ENCODE measurements around the gene TMEM59L.
A peak's percentile ranks its signal among the peaks of the same experiment; 100 is the strongest.

Gene TMEM59L

DNA sequence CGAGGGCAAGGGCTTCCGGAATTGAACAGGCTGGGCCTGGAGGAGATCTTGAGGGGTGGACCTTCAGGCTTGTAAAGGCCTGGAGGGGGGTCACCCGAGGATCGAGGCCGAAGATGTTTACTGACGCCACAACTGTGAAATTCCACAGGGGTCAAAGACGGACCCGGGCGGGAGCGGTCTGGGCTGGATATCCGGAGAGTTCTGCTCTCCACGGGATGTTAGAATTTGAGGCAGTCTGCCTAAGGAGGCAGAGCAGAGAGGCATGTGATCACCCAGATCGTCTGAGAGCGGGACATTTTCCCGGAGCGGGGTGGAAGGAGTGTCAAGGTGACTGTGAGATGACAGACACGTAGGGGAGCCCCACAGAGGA, 37.3 kb downstream of the TMEM59L start:
- in situ Hi-C loops (cut with HindIII; ENCODE audit: low pct_ligation_motif_present, low sequenced_read_pairs): no loop called here
- H3K4me3 ChIP-seq (ENCODE audit: low read depth, low read length): no peak overlapping the region
- peak; percentile 59 for DNase-seq
- H3K27me3 ChIP-seq (replicated peaks): no peaks in the 10 kb centered on the region
- TF ChIP-seq, protein P1, sequence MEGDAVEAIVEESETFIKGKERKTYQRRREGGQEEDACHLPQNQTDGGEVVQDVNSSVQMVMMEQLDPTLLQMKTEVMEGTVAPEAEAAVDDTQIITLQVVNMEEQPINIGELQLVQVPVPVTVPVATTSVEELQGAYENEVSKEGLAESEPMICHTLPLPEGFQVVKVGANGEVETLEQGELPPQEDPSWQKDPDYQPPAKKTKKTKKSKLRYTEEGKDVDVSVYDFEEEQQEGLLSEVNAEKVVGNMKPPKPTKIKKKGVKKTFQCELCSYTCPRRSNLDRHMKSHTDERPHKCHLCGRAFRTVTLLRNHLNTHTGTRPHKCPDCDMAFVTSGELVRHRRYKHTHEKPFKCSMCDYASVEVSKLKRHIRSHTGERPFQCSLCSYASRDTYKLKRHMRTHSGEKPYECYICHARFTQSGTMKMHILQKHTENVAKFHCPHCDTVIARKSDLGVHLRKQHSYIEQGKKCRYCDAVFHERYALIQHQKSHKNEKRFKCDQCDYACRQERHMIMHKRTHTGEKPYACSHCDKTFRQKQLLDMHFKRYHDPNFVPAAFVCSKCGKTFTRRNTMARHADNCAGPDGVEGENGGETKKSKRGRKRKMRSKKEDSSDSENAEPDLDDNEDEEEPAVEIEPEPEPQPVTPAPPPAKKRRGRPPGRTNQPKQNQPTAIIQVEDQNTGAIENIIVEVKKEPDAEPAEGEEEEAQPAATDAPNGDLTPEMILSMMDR (IDR thresholded peaks at IDR 0.05; ENCODE audit: low read depth, low read length, missing control alignments): no peak
- peak overlapping the region; percentile 90 for H3K27ac ChIP-seq
- H3K36me3 ChIP-seq (replicated peaks): no peaks in the 10 kb centered on the region

DNA sequence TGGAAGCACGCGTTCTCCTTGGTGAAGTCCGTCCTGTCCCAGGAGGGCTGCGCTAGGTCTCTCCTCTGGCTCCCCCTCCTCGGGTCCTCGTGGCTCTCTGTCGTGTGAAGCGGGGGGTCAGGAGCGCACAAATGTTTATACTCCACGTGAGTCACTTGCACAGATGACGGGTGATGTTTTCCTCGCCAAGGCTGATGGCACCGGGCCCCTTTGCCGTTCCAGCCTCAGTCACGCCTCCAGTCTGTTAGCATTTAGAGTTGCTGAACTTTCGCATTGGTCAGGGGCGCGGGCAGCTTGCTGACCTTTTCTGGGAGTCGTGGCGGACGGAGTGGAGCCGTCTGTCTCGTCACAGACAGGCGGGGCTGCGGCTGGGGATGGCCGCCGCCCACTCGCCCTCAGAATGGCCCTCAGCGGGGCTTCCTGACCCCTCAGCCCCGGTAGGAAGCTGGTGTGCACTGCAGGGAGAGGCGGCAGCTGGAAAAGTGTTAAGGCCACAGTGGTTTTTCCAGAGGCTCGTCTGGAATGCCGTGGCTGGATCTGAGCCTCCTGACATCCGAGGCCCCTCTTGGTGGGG, 37.9 kb downstream of the TMEM59L start:
- no peaks in the 10 kb centered on the region for H3K27me3 ChIP-seq (replicated peaks)
- DNase-seq: peak; percentile 85
- in situ Hi-C loops (cut with HindIII; ENCODE audit: low pct_ligation_motif_present, low sequenced_read_pairs): no loop called here
- TF ChIP-seq, protein P1 (IDR thresholded peaks at IDR 0.05; ENCODE audit: low read depth, low read length, missing control alignments): no peak
- H3K27ac ChIP-seq: peak overlapping the region; percentile 90
- H3K4me3 ChIP-seq (ENCODE audit: low read depth, low read length): peak overlapping the region; percentile 12
- H3K36me3 ChIP-seq (replicated peaks): no peaks in the 10 kb centered on the region

DNA sequence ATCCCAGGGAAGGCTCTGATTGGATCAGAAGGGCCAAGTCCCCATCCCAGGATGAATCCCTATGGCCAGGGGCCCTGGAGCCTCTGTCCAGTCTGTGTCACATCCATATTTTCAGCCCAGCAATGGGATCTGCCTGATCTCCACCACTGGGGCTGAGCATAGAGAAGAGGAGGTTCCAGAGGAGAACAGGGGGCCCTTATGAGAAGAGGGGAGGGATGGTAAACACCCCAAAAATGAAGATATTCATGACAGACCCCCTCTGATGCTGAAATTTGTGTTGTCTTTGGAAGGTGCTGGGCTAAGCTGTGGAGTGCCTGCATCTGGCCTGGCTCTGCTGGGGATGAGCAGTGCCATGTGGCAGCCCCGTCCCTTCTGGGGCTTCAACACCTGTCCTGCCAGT, 38.6 kb downstream of the TMEM59L start:
- DNase-seq: no peak
- Histone ChIP-seq H3K4me3 (ENCODE audit: low read depth, low read length) (no peak overlapping the region), H3K27ac (peak overlapping the region; percentile 90), H3K27me3 (replicated peaks) (no peaks in the 10 kb centered on the region), H3K36me3 (replicated peaks) (no peaks in the 10 kb centered on the region)
- in situ Hi-C loops (cut with HindIII; ENCODE audit: low pct_ligation_motif_present, low sequenced_read_pairs): no loop called here
- TF ChIP-seq, protein P1 (IDR thresholded peaks at IDR 0.05; ENCODE audit: low read depth, low read length, missing control alignments): no peak

DNA sequence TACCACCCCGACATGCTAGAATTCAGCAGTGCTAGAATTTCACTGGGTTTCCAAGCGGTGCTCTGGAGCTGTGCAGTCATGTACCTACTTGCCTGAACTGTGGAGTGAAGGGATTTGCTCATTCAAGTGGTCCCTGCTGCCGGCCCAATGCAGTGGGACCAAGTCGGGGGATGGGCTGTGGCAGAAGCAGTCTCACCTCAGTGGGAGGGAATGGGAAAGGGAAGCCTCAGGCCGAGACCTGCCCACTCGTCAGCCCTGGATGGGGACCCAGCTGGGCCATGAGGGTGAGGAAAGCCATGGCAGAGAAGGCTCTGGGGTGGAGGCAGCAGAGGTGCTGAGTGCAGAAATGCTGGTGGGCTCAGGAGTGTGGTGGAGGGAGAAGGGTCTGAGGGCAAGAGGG, 39.1 kb downstream of the TMEM59L start:
- H3K4me3 ChIP-seq (ENCODE audit: low read depth, low read length): no peak overlapping the region
- TF ChIP-seq, protein P1 (IDR thresholded peaks at IDR 0.05; ENCODE audit: low read depth, low read length, missing control alignments): no peak
- no peak for DNase-seq
- no peaks in the 10 kb centered on the region for H3K27me3 ChIP-seq (replicated peaks)
- in situ Hi-C loops (cut with HindIII; ENCODE audit: low pct_ligation_motif_present, low sequenced_read_pairs): no loop called here
- H3K27ac ChIP-seq: no peak overlapping the region
- H3K36me3 ChIP-seq (replicated peaks): no peaks in the 10 kb centered on the region

DNA sequence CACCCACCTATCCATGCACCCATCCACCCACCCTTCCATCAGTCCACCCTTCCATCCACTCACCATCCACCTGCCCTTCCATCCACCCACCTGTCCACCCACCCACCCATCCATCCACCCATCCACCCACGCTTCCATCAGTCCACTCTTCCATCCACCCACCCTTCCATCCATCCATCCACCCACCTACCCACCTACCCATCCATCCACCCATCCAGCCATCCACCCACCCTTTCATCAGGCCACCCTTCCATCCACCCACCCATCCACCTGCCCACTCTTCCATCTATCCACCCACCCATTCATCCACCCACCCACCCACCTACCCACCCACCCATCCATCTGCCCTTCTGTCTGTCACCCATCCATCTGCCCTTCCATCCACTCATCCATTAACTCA, 41.2 kb downstream of the TMEM59L start:
- no peak overlapping the region for H3K27ac ChIP-seq
- H3K4me3 ChIP-seq (ENCODE audit: low read depth, low read length): no peak overlapping the region
- H3K36me3 ChIP-seq (replicated peaks): no peaks in the 10 kb centered on the region
- DNase-seq: no peak
- TF ChIP-seq, protein P1 (IDR thresholded peaks at IDR 0.05; ENCODE audit: low read depth, low read length, missing control alignments): no peak
- in situ Hi-C loops (cut with HindIII; ENCODE audit: low pct_ligation_motif_present, low sequenced_read_pairs): no loop called here
- H3K27me3 ChIP-seq (replicated peaks): no peaks in the 10 kb centered on the region

DNA sequence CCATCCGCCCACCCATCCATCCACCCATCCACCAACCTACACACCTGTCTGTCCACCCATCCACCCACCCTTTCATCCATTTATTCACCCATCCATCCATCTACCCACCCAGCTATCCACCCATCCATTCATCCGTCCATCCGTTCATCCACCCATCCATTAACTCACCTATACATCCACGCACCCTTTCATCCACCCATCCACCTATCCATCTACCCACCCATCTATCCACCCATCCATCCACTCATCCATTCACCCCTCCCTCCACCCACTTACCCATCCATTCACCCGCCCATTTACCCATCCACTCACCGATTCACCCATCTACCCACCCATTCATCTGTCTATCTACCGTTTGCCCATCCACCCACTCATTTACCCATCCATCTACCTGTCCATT, 41.8 kb downstream of the TMEM59L start:
- Histone ChIP-seq H3K36me3 (replicated peaks) (no peaks in the 10 kb centered on the region), H3K4me3 (ENCODE audit: low read depth, low read length) (no peak overlapping the region), H3K27ac (no peak overlapping the region), H3K27me3 (replicated peaks) (no peaks in the 10 kb centered on the region)
- no peak for DNase-seq
- TF ChIP-seq, protein P1 (IDR thresholded peaks at IDR 0.05; ENCODE audit: low read depth, low read length, missing control alignments): no peak
- in situ Hi-C loops (cut with HindIII; ENCODE audit: low pct_ligation_motif_present, low sequenced_read_pairs): no loop called here
